T-helper 17 cell (primary cell): ENCODE data around the gene SULT4A1. TPM values are rescaled to one million over a fixed set of nuclear protein-coding genes. Genes with fewer than 3 reads are reported as not detected.
A peak's percentile ranks its signal among the peaks of the same experiment; 100 is the strongest.

Source experiments
- ATAC-seq: fragments of 150-1000 bp; cut with Tn5 transposase; 2 replicates; pipeline ENCODE4 v1.10.0; 2021; ENCODE audit warnings: mild to moderate bottlenecking, moderate library complexity
- DNase-seq, 3 donors: peaks; one replicate each; pipeline versions ENCODE4 v3.0.0 to v3.0.0-alpha.2; 2020 to 2021
- H3K9me3 ChIP-seq: one replicate; pipeline ENCODE4 v1.7.0; 2013; ENCODE audit warnings: low read length, mild to moderate bottlenecking; ENCODE audit not compliant: control insufficient read depth, poor library complexity, severe bottlenecking
- H3K27ac Mint-ChIP-seq: one replicate; pipeline ENCODE4 v1.8.0; 2022; ENCODE audit warnings: mild to moderate bottlenecking, moderate library complexity, mixed read lengths
- H3K27me3 Mint-ChIP-seq: one replicate; pipeline ENCODE4 v1.8.0; 2022; ENCODE audit warnings: mixed read lengths
- H3K36me3 Mint-ChIP-seq: one replicate; pipeline ENCODE4 v1.8.0; 2022; ENCODE audit warnings: low read depth, mixed read lengths
- H3K4me1 Mint-ChIP-seq: one replicate; pipeline ENCODE4 v1.8.0; 2022; ENCODE audit warnings: mild to moderate bottlenecking, mixed read lengths
- H3K4me3 Mint-ChIP-seq: one replicate; pipeline ENCODE4 v1.8.0; 2022; ENCODE audit warnings: mild to moderate bottlenecking, moderate library complexity, mixed read lengths
- total RNA-seq, 4 donors: library from RNA in 2 of 4; stranded (reverse) in 2 of 4; gene quantifications; one replicate each; pipeline ENCODE4 v1.2.3 and lab custom pipeline; 2022 to 2026

Gene SULT4A1
- total RNA-seq, 2 donors from 2014 or later: not detected

- Mint-ChIP-seq H3K4me1 (no peaks in the 10 kb centered on the region), H3K27ac (no peak overlapping the region), H3K4me3 (no peak overlapping the region), H3K36me3 (peaks cover 7% of the 10 kb centered on the region), H3K27me3 (peaks cover 46% of the 10 kb centered on the region)
- DNase-seq (no peak), ATAC-seq (no peak)
- peaks cover 3% of the 10 kb centered on the region for H3K9me3 ChIP-seq
Observed at GRCh38 chr22:43798492-43798891, 63.8 kb downstream of the SULT4A1 start.

DNA sequence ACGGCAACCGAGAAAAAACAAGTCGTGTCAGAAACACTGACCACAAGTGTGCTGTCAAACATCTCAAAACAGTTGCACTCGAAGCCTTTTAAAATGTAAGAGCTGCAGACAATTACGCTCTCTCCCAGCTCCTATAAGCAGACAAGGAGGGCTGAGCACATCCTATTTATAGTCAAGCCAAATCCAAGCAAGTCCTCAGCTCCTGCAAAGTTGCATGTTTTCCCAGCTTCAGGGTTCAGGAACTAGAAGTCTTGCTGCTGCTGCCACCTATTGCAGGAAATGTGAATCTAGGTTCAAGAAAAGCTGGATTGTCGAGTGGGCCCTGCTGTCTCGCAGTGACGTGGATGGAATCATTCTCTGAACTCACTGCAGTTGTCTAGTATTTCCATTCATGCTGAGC, 65.7 kb downstream of the SULT4A1 start:
- peaks cover under 1% of the 10 kb centered on the region for H3K9me3 ChIP-seq
- Mint-ChIP-seq H3K27me3 (peaks cover 34% of the 10 kb centered on the region), H3K4me3 (no peak overlapping the region), H3K27ac (no peak overlapping the region), H3K36me3 (peaks cover 7% of the 10 kb centered on the region), H3K4me1 (no peaks in the 10 kb centered on the region)
- ATAC-seq (no peak), DNase-seq (no peak)

- no peak for ATAC-seq
- Mint-ChIP-seq H3K27ac (no peak overlapping the region), H3K4me1 (no peaks in the 10 kb centered on the region), H3K36me3 (peaks cover 7% of the 10 kb centered on the region), H3K4me3 (no peak overlapping the region), H3K27me3 (peaks cover 34% of the 10 kb centered on the region)
- H3K9me3 ChIP-seq: no peaks in the 10 kb centered on the region
- DNase-seq: no peak
Observed at GRCh38 chr22:43795320-43795719, 67.0 kb downstream of the SULT4A1 start.

GRCh38 chr22:43792905-43793304, 69.4 kb downstream of the SULT4A1 start:
- Mint-ChIP-seq H3K36me3 (peaks cover 7% of the 10 kb centered on the region), H3K27me3 (peaks cover 35% of the 10 kb centered on the region)

GRCh38 chr22:43789452-43789851, 72.9 kb downstream of the SULT4A1 start:
- DNase-seq (no peak), ATAC-seq (no peak)
- no peaks in the 10 kb centered on the region for H3K9me3 ChIP-seq
- Mint-ChIP-seq H3K4me3 (no peak overlapping the region), H3K4me1 (no peaks in the 10 kb centered on the region), H3K36me3 (no peaks in the 10 kb centered on the region), H3K27me3 (peaks cover 11% of the 10 kb centered on the region), H3K27ac (no peak overlapping the region)

More at GRCh38 chr22:43792905-43793304, 69.4 kb downstream of the SULT4A1 start:
- H3K9me3 ChIP-seq: no peaks in the 10 kb centered on the region
- no peak for DNase-seq
- Mint-ChIP-seq H3K4me3 (no peak overlapping the region), H3K4me1 (no peaks in the 10 kb centered on the region), H3K27ac (no peak overlapping the region)
- ATAC-seq: no peak

- DNase-seq (no peak), ATAC-seq (no peak)
- H3K4me3 Mint-ChIP-seq: no peak overlapping the region
- H3K4me1 Mint-ChIP-seq: no peaks in the 10 kb centered on the region
- peaks cover 14% of the 10 kb centered on the region for H3K27me3 Mint-ChIP-seq
- no peak overlapping the region for H3K27ac Mint-ChIP-seq
- no peaks in the 10 kb centered on the region for H3K9me3 ChIP-seq
- H3K36me3 Mint-ChIP-seq: peaks cover 2% of the 10 kb centered on the region
Observed at GRCh38 chr22:43783777-43784176, 78.5 kb downstream of the SULT4A1 start.

DNA sequence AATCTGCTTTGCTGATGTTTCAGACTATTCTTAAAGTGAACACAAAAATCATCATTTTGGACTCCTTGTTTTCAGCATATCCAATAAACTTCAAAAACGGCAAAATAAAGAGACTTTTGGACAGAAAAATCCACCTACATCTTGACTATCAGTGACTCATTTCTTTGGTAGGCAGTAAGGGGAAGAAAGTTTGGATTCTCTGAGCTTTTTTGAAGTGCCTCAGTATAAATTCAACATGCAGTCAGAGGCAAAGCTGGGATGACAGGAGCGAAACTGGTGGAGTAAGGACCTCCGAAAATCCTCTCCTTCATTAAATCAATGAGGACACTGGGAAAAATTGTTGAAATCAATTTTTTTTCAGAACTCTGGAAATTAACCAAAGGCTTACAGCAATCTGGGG, 79.9 kb downstream of the SULT4A1 start:
- Mint-ChIP-seq H3K27ac (no peak overlapping the region), H3K4me1 (no peaks in the 10 kb centered on the region), H3K4me3 (no peak overlapping the region), H3K36me3 (peaks cover 2% of the 10 kb centered on the region), H3K27me3 (peaks cover 13% of the 10 kb centered on the region)
- no peak for DNase-seq
- no peak for ATAC-seq
- no peaks in the 10 kb centered on the region for H3K9me3 ChIP-seq

- peaks cover 28% of the 10 kb centered on the region for H3K27me3 Mint-ChIP-seq
- H3K4me3 Mint-ChIP-seq: no peak overlapping the region
- peaks cover 3% of the 10 kb centered on the region for H3K36me3 Mint-ChIP-seq
- H3K9me3 ChIP-seq: no peaks in the 10 kb centered on the region
- H3K27ac Mint-ChIP-seq: no peak overlapping the region
- no peaks in the 10 kb centered on the region for H3K4me1 Mint-ChIP-seq
- no peak for DNase-seq
- ATAC-seq: no peak
Observed at GRCh38 chr22:43777286-43777685, 85.0 kb downstream of the SULT4A1 start.

DNA sequence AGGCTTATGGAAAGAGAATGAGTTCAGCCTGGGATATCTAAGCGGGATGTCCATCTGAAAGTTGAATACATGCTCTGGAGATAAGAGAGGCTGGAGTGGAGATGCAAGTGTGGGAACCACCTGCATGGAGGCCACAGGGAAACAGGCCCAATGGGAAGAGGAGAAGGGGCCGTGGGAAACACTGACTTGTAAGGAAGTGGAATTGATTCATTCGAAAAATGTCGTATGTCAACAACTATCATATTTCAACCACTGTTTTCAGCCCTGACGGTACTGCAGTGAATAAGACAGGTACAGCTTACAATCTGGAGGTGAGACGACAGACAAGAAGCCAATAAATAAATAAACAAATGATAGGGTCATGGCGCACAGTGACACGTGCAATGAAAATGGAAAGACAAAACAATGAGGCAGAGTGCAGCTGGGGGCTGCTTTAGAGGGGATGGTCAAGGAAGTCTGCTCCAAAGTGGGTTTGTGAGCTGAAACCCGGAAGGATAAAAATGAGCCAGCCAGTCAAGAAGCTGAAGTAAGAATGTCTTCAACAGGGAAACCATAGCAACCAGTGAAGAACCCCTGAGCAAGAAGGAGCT, 86.1 kb downstream of the SULT4A1 start:
- Mint-ChIP-seq H3K4me3 (no peak overlapping the region), H3K27me3 (peaks cover 35% of the 10 kb centered on the region), H3K4me1 (no peaks in the 10 kb centered on the region), H3K36me3 (peaks cover 3% of the 10 kb centered on the region), H3K27ac (peak overlapping the region; percentile 34)
- no peaks in the 10 kb centered on the region for H3K9me3 ChIP-seq
- ATAC-seq (no peak), DNase-seq (no peak)

Other genes with a start within 250 kb of the SULT4A1 start
- gene EFCAB6, start 50.2 kb downstream of the SULT4A1 start, total RNA-seq: under 1 TPM in 1 of 2 donors, not detected in 1; 0.16 TPM
- gene PNPLA5, start 29.5 kb upstream of the SULT4A1 start, total RNA-seq: not detected
- gene PNPLA3, start 61.3 kb upstream of the SULT4A1 start, total RNA-seq: not detected
- gene SAMM50, start 92.9 kb upstream of the SULT4A1 start, total RNA-seq: 10 to 100 TPM; 24.8 to 26.0 TPM
- gene PARVB, start 161.8 kb upstream of the SULT4A1 start, total RNA-seq: 10 to 100 TPM; 14.6 to 36.4 TPM